ENCODE results near the gene ABCC3.

GRCh38 chr17:50602836-50603235 is 31.8 kb upstream of the ABCC3 start:
- no peak for TF ChIP-seq CTCF (IDR thresholded peaks at IDR 0.05)
- no peak for TF ChIP-seq ZFX (IDR thresholded peaks at IDR 0.05; ENCODE audit: borderline replicate concordance)

Data from 22Rv1 (cell line).